Tibial nerve (tissue), 4 donors: ENCODE measurements around the gene PHYHIPL. TPM values are rescaled to one million over a fixed set of nuclear protein-coding genes. Genes with fewer than 3 reads are reported as not detected.
"Not testable (repeated sequence)": the region's sequence is repeated elsewhere in the genome, so short reads cannot be mapped to it uniquely, and the experiment has no call there.

Experiments
- DNase-seq, 2 donors: peaks; one replicate each; pipeline ENCODE4 v3.0.0-alpha.2; 2019; ENCODE audit warnings: low spot score in 2 of 2
- H3K27ac ChIP-seq, 4 donors: fragments of 200-600 bp; sonication (generic) in 3 of 4; one replicate each; pipeline ENCODE4 v1.5.1; 2017 to 2019; ENCODE audit warnings: mild to moderate bottlenecking in 1 of 4
- H3K27me3 ChIP-seq, 2 donors: fragments of 200-600 bp; sonication (generic) in 1 of 2; one replicate each; pipeline versions ENCODE4 v1.5.1 to v1.6.0; 2017 to 2019
- H3K36me3 ChIP-seq, 3 donors: fragments of 200-600 bp; sonication (generic); one replicate each; pipeline ENCODE4 v1.5.1; 2018 to 2019
- H3K4me1 ChIP-seq, 4 donors: fragments of 200-600 bp; sonication (generic) in 3 of 4; one replicate each; pipeline ENCODE4 v1.5.1; 2017 to 2019
- H3K4me3 ChIP-seq, 4 donors: fragments of 200-600 bp; sonication (generic) in 3 of 4; one replicate each; pipeline ENCODE4 v1.5.1; 2017 to 2019; ENCODE audit warnings: mild to moderate bottlenecking in 1 of 4, moderate library complexity in 1 of 4
- H3K9me3 ChIP-seq, 4 donors: fragments of 200-600 bp; sonication (generic) in 3 of 4; one replicate each; pipeline ENCODE4 v1.5.1; 2017 to 2019
- EP300 ChIP-seq, 2 donors: sonication (generic); formaldehyde crosslinking; IDR thresholded peaks; one replicate each; pipeline ENCODE4 v1.6.1; 2017; ENCODE audit warnings: antibody characterized with exemption in 2 of 2, mild to moderate bottlenecking in 1 of 2
- POLR2A ChIP-seq, 2 donors: fragments of 450-650 bp; IDR thresholded peaks; one replicate each; pipeline ENCODE4 v1.6.1; 2017; ENCODE audit warnings: antibody characterized with exemption in 2 of 2, mild to moderate bottlenecking in 2 of 2, moderate library complexity in 2 of 2
- WGBS, 2 donors: methylation state at CpG; one replicate each; pipeline ENCODE4 v1.1.5; 2018; 5-methylcytosine and 5-hydroxymethylcytosine counted together
- total RNA-seq, 4 donors: library from RNA; depleted of rRNA; stranded (reverse); fragments of >200 nt; gene quantifications; one replicate each; pipeline ENCODE4 v1.1.0, GENCODE V29; 2016
- TF ChIP-seq, protein P1 (sequence below), 5 experiments: fragments of 200-600 bp in 3 of 5; fragments of 450-650 bp in 2 of 5; sonication (generic) in 3 of 5; IDR thresholded peaks; one replicate each; pipeline ENCODE4 v1.5.1; 2016 to 2019; ENCODE audit warnings: antibody characterized with exemption in 5 of 5, mild to moderate bottlenecking in 3 of 5, moderate library complexity in 2 of 5

Gene PHYHIPL
- total RNA-seq, 4 donors from 2014 or later = 0.20 TPM; not detected in 3

DNA sequence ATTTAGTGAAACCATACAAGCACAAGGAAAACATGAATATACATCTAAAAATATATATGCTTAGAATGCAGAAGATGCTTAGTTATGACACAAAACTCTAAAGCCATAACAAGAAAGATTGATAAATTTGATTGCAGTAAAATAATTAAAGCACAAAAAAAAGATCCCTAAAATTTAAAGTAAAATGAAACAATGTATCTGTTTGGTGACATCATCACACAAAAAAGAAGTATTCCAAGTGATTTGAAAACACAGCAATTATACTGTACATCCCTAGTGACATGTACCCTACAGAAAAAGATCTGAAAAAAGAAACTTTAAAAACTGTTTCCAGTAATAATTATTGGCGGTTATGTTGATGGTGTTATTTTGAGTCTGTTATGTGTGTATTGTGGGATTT is 37.7 kb downstream of the PHYHIPL start:
- peaks cover 0 to 10% (median 0%) of the 10 kb centered on the region in 4 donors for H3K9me3 ChIP-seq
- no peaks in the 10 kb centered on the region for H3K36me3 ChIP-seq
- WGBS, 2 donors = 90 to 95% methylated on average over 1 of the region's 1 CpG
- no peaks in the 10 kb centered on the region for H3K27me3 ChIP-seq
- no peak overlapping the region for H3K27ac ChIP-seq
- H3K4me3 ChIP-seq = no peak overlapping the region
- TF ChIP-seq EP300 (IDR thresholded peaks at IDR 0.05) (no peak), POLR2A (IDR thresholded peaks at IDR 0.05) (no peak)
- TF ChIP-seq, protein P1, sequence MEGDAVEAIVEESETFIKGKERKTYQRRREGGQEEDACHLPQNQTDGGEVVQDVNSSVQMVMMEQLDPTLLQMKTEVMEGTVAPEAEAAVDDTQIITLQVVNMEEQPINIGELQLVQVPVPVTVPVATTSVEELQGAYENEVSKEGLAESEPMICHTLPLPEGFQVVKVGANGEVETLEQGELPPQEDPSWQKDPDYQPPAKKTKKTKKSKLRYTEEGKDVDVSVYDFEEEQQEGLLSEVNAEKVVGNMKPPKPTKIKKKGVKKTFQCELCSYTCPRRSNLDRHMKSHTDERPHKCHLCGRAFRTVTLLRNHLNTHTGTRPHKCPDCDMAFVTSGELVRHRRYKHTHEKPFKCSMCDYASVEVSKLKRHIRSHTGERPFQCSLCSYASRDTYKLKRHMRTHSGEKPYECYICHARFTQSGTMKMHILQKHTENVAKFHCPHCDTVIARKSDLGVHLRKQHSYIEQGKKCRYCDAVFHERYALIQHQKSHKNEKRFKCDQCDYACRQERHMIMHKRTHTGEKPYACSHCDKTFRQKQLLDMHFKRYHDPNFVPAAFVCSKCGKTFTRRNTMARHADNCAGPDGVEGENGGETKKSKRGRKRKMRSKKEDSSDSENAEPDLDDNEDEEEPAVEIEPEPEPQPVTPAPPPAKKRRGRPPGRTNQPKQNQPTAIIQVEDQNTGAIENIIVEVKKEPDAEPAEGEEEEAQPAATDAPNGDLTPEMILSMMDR (IDR thresholded peaks at IDR 0.05) = no peak
- H3K4me1 ChIP-seq = no peaks in the 10 kb centered on the region
- DNase-seq = no peak

GRCh38 chr10:59216178-59216869 is 39.9 kb downstream of the PHYHIPL start:
- Histone ChIP-seq H3K9me3 (no peaks in the 10 kb centered on the region), H3K4me3 (no peak overlapping the region), H3K27me3 (no peaks in the 10 kb centered on the region), H3K4me1 (no peaks in the 10 kb centered on the region), H3K27ac (no peak overlapping the region), H3K36me3 (no peaks in the 10 kb centered on the region)
- TF ChIP-seq, protein P1 (IDR thresholded peaks at IDR 0.05) = no peak
- TF ChIP-seq EP300 (IDR thresholded peaks at IDR 0.05) (no peak), POLR2A (IDR thresholded peaks at IDR 0.05) (no peak)
- WGBS, 2 donors = 66 to 67% methylated on average over 4 of the region's 4 CpGs
- no peak for DNase-seq

- Histone ChIP-seq H3K36me3 (no peaks in the 10 kb centered on the region), H3K27me3 (no peaks in the 10 kb centered on the region), H3K27ac (no peak overlapping the region), H3K9me3 (no peaks in the 10 kb centered on the region), H3K4me3 (no peak overlapping the region), H3K4me1 (no peaks in the 10 kb centered on the region)
- DNase-seq = no peak
- TF ChIP-seq POLR2A (IDR thresholded peaks at IDR 0.05) (no peak), EP300 (IDR thresholded peaks at IDR 0.05) (no peak)
- TF ChIP-seq, protein P1 (IDR thresholded peaks at IDR 0.05) = no peak
Observed at GRCh38 chr10:59222788-59223187, 46.3 kb downstream of the PHYHIPL start.

DNA sequence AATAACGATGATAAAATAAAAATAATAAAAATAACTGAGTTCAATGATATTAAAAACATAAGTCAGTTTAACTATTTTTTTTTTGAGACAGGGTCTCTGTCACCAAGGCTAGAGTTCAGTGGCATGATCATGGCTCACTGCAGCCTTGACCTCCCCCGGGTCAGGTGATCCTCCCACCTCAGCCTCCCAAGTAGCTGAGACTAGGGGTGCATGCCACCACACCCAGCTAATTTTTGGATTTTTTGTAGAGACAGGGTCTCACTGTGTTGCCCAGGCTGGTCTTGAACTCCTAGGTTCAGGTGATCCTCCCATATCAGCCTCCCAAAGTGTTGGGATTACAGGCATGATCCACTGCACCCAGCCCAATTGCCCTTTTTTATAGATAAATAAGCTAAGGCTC is 47.2 kb downstream of the PHYHIPL start:
- not testable (repeated sequence) for H3K36me3 ChIP-seq, DNase-seq, H3K4me3 ChIP-seq, H3K27me3 ChIP-seq, H3K27ac ChIP-seq, H3K4me1 ChIP-seq, H3K9me3 ChIP-seq
- 72 to 83% methylated on average over 2 of the region's 2 CpGs for WGBS, 2 donors

DNA sequence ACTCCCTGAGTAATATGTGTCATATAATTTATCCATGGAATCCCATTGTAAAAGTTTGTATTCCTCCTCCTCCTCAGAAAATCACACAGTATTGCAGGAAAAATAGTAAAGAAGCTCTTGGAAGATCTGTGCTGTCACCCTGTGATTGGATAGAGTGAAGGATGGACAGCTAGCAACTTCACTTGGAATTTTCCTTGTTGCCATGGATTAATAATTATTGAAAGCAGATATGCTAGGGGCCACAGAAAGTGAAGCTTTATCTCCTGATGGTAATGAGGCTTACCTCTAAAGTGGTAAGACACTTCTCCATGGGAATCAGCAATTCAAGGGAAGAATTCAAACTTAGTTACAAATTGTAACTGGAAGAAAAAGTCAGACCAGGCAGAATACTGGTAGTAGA is 48.8 kb downstream of the PHYHIPL start:
- TF ChIP-seq, protein P1 (IDR thresholded peaks at IDR 0.05) = no peak
- no peak for TF ChIP-seq POLR2A (IDR thresholded peaks at IDR 0.05)
- no peak for TF ChIP-seq EP300 (IDR thresholded peaks at IDR 0.05)

More for the DNA sequence above, 48.8 kb downstream of the PHYHIPL start:
- Histone ChIP-seq H3K4me3 (no peak overlapping the region), H3K9me3 (no peaks in the 10 kb centered on the region), H3K27ac (no peak overlapping the region), H3K36me3 (no peaks in the 10 kb centered on the region), H3K27me3 (no peaks in the 10 kb centered on the region), H3K4me1 (no peaks in the 10 kb centered on the region)
- DNase-seq = no peak
